ENCODE data around the gene SLC24A5. TPM values are rescaled to one million over a fixed set of nuclear protein-coding genes. Genes with fewer than 3 reads are reported as not detected.

The SLC24A5 gene
- total RNA-seq, 4 donors from 2014 or later: not detected

- DNase-seq (ENCODE audit: extremely low spot score): no peak
- H3K4me3 ChIP-seq: no peak overlapping the region
- H3K9me3 ChIP-seq: no peaks in the 10 kb centered on the region
- no peaks in the 10 kb centered on the region for H3K36me3 ChIP-seq
- no peak overlapping the region for H3K27ac ChIP-seq (replicated peaks in 1 of 4)
- H3K27me3 ChIP-seq: peaks cover 0 to 4% (median 0%) of the 10 kb centered on the region in 4 donors
- WGBS: 95% methylated on average over 3 of the region's 3 CpGs
- intact Hi-C loops (cut with DNase I): no loop called here
- peaks cover 0 to under 1% (median 0%) of the 10 kb centered on the region in 4 donors for H3K4me1 ChIP-seq
- TF ChIP-seq POLR2A (IDR thresholded peaks at IDR 0.05; ENCODE audit: low read depth) (no peak), CTCF (IDR thresholded peaks at IDR 0.05) (no peak)
Measured at GRCh38 chr15:48186271-48186670, 65.5 kb downstream of the SLC24A5 start.

GRCh38 chr15:48190932-48191573 lies 70.3 kb downstream of the SLC24A5 start:
- Histone ChIP-seq H3K27ac (replicated peaks in 1 of 4) (no peak overlapping the region), H3K4me3 (no peak overlapping the region), H3K27me3 (peaks cover 0 to 28% (median 0%) of the 10 kb centered on the region in 4 donors), H3K9me3 (no peaks in the 10 kb centered on the region), H3K36me3 (no peaks in the 10 kb centered on the region), H3K4me1 (peaks cover 0 to 4% (median 0%) of the 10 kb centered on the region in 4 donors)
- WGBS: 6% methylated on average over 15 of the region's 15 CpGs
- no peak for TF ChIP-seq EP300 (IDR thresholded peaks at IDR 0.05)
- TF ChIP-seq POLR2AphosphoS5 (IDR thresholded peaks at IDR 0.05): no peak
- TF ChIP-seq CTCF (IDR thresholded peaks at IDR 0.05): no peak
- no peak for TF ChIP-seq POLR2A (IDR thresholded peaks at IDR 0.05; ENCODE audit: low read depth)
- intact Hi-C loops (cut with DNase I): no loop called here
- DNase-seq (ENCODE audit: extremely low spot score): no peak

GRCh38 chr15:48191574-48192225 lies 70.9 kb downstream of the SLC24A5 start, which contains the start of gene CTXN2:
Gene CTXN2, plus strand, starts transcription at chr15:48191665. Its CDS starts 9,636 bp downstream, at chr15:48201301.
- Histone ChIP-seq H3K27me3 (peaks cover 0 to 28% (median 0%) of the 10 kb centered on the region in 4 donors), H3K36me3 (no peaks in the 10 kb centered on the region), H3K27ac (replicated peaks in 1 of 4) (no peak within 1 kb of the TSS), H3K9me3 (no peaks in the 10 kb centered on the region), H3K4me3 (no peak within 1 kb of the TSS), H3K4me1 (peaks cover 0 to 4% (median 0%) of the 10 kb centered on the region in 4 donors)
- WGBS: 14% methylated on average over 31 of the region's 31 CpGs
- intact Hi-C loops (cut with DNase I): no loop called here
- no peak for DNase-seq (ENCODE audit: extremely low spot score)
- no peak for TF ChIP-seq POLR2AphosphoS5 (IDR thresholded peaks at IDR 0.05)
- TF ChIP-seq EP300 (IDR thresholded peaks at IDR 0.05): no peak
- TF ChIP-seq POLR2A (IDR thresholded peaks at IDR 0.05; ENCODE audit: low read depth): no peak
- no peak for TF ChIP-seq CTCF (IDR thresholded peaks at IDR 0.05)

Other genes starting within 250 kb of the SLC24A5 start
- gene MYEF2, start 57.3 kb downstream of the SLC24A5 start, total RNA-seq: 10 to 100 TPM; 20.0 to 41.1 (median 27.3) TPM
- gene CTXN2, start 70.7 kb downstream of the SLC24A5 start, total RNA-seq: under 1 TPM in 1 of 4 donors, not detected in 3; 0.11 TPM
- not detected for gene SLC12A1, start 85.3 kb downstream of the SLC24A5 start, total RNA-seq
- gene DUT, start 210.4 kb downstream of the SLC24A5 start, total RNA-seq: 100 to 1,000 TPM in 1 of 4 donors, 10 to 100 TPM in 3; 82.0 to 121 (median 92.8) TPM